HCT116 (cell line): ENCODE data around the gene DPP4. TPM values are rescaled to one million over a fixed set of nuclear protein-coding genes. Genes with fewer than 3 reads are reported as not detected.

Experiments
- ATAC-seq: fragments of 200-7000 bp; cut with Tn5 transposase; 2 replicates; pipeline ENCODE4 v1.9.1; 2020; ENCODE audit warnings: mild to moderate bottlenecking, moderate library complexity
- BruUV-seq: library from RNA; stranded (reverse); fragments of 400-500 nt; replicated peaks from 2 replicates; lab custom pipeline; 2021; lab: Mats Ljungman, UMichigan
- CTCF ChIA-PET: fragments of 300-600 bp; sonication (Branson Sonifier 250); formaldehyde crosslinking; loops from one replicate; lab custom pipeline; 2021; ENCODE audit warnings: antibody characterized with exemption; lab: Charles Lee
- POLR2A ChIA-PET: fragments of 300-600, 350-600 bp; sonication (Branson Sonifier 250); formaldehyde crosslinking; loops from one replicate; lab custom pipeline; 2021; ENCODE audit warnings: antibody characterized with exemption; lab: Charles Lee
- RAD21 ChIA-PET, 2 experiments: fragments of 300-600 bp; sonication (Branson Sonifier 250); formaldehyde crosslinking; loops; one replicate each; lab custom pipeline; 2023; ENCODE audit warnings: low total read pairs in 2 of 2; ENCODE audit not compliant: uncharacterized antibody in 2 of 2, unreplicated experiment in 2 of 2, low non-redundant PET in 1 of 2; lab: Charles Lee
- DNase-seq: peaks from one replicate; pipeline ENCODE4 v3.0.0-alpha.2; 2010; ENCODE audit warnings: low read depth, low spot score
- H2AFZ ChIP-seq: fragments of 200-600 bp; shearing (Covaris generic), sonication (generic); 2 replicates; pipeline ENCODE4 v1.6.1; 2017; ENCODE audit warnings: low read depth, mixed run types, mixed read lengths, antibody characterized with exemption, low read length; ENCODE audit not compliant: poor library complexity, severe bottlenecking
- H3K27ac ChIP-seq: 2 replicates; pipeline ENCODE4 v1.5.1; 2012; ENCODE audit warnings: low read depth, low read length
- H3K27me3 ChIP-seq: fragments of 200-600 bp; sonication (generic); 2 replicates; pipeline ENCODE4 v1.6.1; 2016; ENCODE audit warnings: mixed run types, low read length, mixed read lengths; ENCODE audit not compliant: insufficient read depth
- H3K36me3 ChIP-seq, 2 experiments: fragments of 200-500 bp in 1 of 2; fragments of 200-600 bp in 1 of 2; sonication (Bioruptor generic) in 1 of 2; sonication (generic) in 1 of 2; 2 replicates each; pipeline versions ENCODE4 v1.5.1 to v1.6.1; 2014 to 2016; ENCODE audit warnings: low read length in 2 of 2, inconsistent platforms in 1 of 2, mixed read lengths in 1 of 2, mixed run types in 1 of 2; ENCODE audit not compliant: insufficient read depth in 2 of 2, control insufficient read depth in 1 of 2
- H3K4me1 ChIP-seq, 2 experiments: fragments of 200-600 bp in 1 of 2; sonication (generic) in 1 of 2; 2 replicates each; pipeline versions ENCODE4 v1.5.1 to v1.6.1; 2012 to 2017; ENCODE audit warnings: low read length in 2 of 2, inconsistent platforms in 1 of 2, mild to moderate bottlenecking in 1 of 2, mixed read lengths in 1 of 2, mixed run types in 1 of 2, moderate library complexity in 1 of 2; ENCODE audit not compliant: insufficient read depth in 2 of 2, control insufficient read depth in 1 of 2
- H3K4me2 ChIP-seq: fragments of 200-600 bp; sonication (generic); 2 replicates; pipeline ENCODE4 v1.6.1; 2017; ENCODE audit warnings: mixed run types, low read length, mixed read lengths
- H3K4me3 ChIP-seq, 2 experiments: fragments of 200-600 bp in 1 of 2; sonication (generic) in 1 of 2; replicated peaks in 1 of 2; 2 replicates each; pipeline ENCODE4 v1.5.1; 2011 to 2016; ENCODE audit warnings: low read length in 2 of 2, control low read depth in 1 of 2, low read depth in 1 of 2, mild to moderate bottlenecking in 1 of 2, mixed read lengths in 1 of 2, mixed run types in 1 of 2
- H3K79me2 ChIP-seq: fragments of 200-600 bp; sonication (generic); 2 replicates; pipeline ENCODE4 v1.6.1; 2017; ENCODE audit warnings: mild to moderate bottlenecking, mixed run types, low read length, moderate library complexity, mixed read lengths; ENCODE audit not compliant: insufficient read depth
- H3K9ac ChIP-seq: fragments of 200-600 bp; sonication (generic); 2 replicates; pipeline ENCODE4 v1.6.1; 2016; ENCODE audit warnings: low read length, mixed read lengths
- H3K9me2 ChIP-seq: fragments of 200-600 bp; sonication (generic), shearing (Covaris generic); 2 replicates; pipeline ENCODE4 v1.6.1; 2017; ENCODE audit warnings: mixed run types, mild to moderate bottlenecking, moderate library complexity; ENCODE audit not compliant: insufficient read depth
- H3K9me3 ChIP-seq, 2 experiments: fragments of 200-500 bp in 1 of 2; fragments of 200-600 bp in 1 of 2; sonication (Bioruptor generic) in 1 of 2; sonication (generic) in 1 of 2; 2 replicates each; pipeline ENCODE4 v1.6.1; 2014 to 2017; ENCODE audit warnings: low read length in 2 of 2, mixed read lengths in 2 of 2, inconsistent platforms in 1 of 2, low read depth in 1 of 2, mild to moderate bottlenecking in 1 of 2, mixed run types in 1 of 2, moderate library complexity in 1 of 2; ENCODE audit not compliant: control insufficient read depth in 1 of 2, insufficient read depth in 1 of 2
- H4K20me1 ChIP-seq: fragments of 200-600 bp; sonication (generic), shearing (Covaris generic); 2 replicates; pipeline ENCODE4 v1.6.1; 2017; ENCODE audit warnings: mixed run types, mild to moderate bottlenecking, moderate library complexity; ENCODE audit not compliant: insufficient read depth
- ATF3 ChIP-seq: IDR thresholded peaks from 2 replicates; pipeline ENCODE4 v1.6.1; 2012
- CBX3 ChIP-seq: IDR thresholded peaks from 2 replicates; pipeline ENCODE4 v1.6.1; 2012; ENCODE audit warnings: low read depth
- CEBPB ChIP-seq: IDR thresholded peaks from 2 replicates; pipeline ENCODE4 v1.6.1; 2012; ENCODE audit warnings: low read depth
- CTCF ChIP-seq, 3 experiments: fragments of 200-600 bp in 1 of 3; sonication (generic) in 1 of 3; IDR thresholded peaks in 2 of 3; conservative IDR thresholded peaks in 1 of 3; 2 replicates each; pipeline ENCODE4 v1.5.1; 2012 to 2017; ENCODE audit warnings: low read depth in 2 of 3, low read length in 2 of 3, antibody characterized with exemption in 1 of 3, borderline replicate concordance in 1 of 3, control low read depth in 1 of 3, mild to moderate bottlenecking in 1 of 3, mixed read lengths in 1 of 3, mixed run types in 1 of 3, moderate library complexity in 1 of 3; ENCODE audit not compliant: insufficient read depth in 1 of 3
- EGR1 ChIP-seq: IDR thresholded peaks from 2 replicates; pipeline ENCODE4 v1.6.1; 2012; ENCODE audit warnings: low read depth
- EZH2 ChIP-seq: fragments of 200-600 bp; sonication (generic); IDR thresholded peaks from 2 replicates; pipeline ENCODE4 v1.6.1; 2017; ENCODE audit warnings: antibody characterized with exemption, mixed run types
- EZH2phosphoT487 ChIP-seq: fragments of 200-600 bp; IDR thresholded peaks from 2 replicates; pipeline ENCODE4 v1.6.1; 2018; ENCODE audit warnings: antibody characterized with exemption, borderline replicate concordance
- JUND ChIP-seq: IDR thresholded peaks from 2 replicates; pipeline ENCODE4 v1.6.1; 2012
- MAX ChIP-seq: IDR thresholded peaks from 2 replicates; pipeline ENCODE4 v1.6.1; 2012
- POLR2A ChIP-seq: IDR thresholded peaks from 2 replicates; pipeline ENCODE4 v1.7.0; 2011; ENCODE audit warnings: borderline replicate concordance; ENCODE audit not compliant: insufficient read depth, insufficient read length; ENCODE audit errors: extremely low read depth
- POLR2AphosphoS5 ChIP-seq: IDR thresholded peaks from 2 replicates; pipeline ENCODE4 v1.6.1; 2011; ENCODE audit warnings: mild to moderate bottlenecking, low read depth, low read length, moderate library complexity
- SP1 ChIP-seq: IDR thresholded peaks from 2 replicates; pipeline ENCODE4 v1.6.1; 2012; ENCODE audit warnings: low read depth
- SRF ChIP-seq: IDR thresholded peaks from 2 replicates; pipeline ENCODE4 v1.6.1; 2012; ENCODE audit warnings: low read depth
- YY1 ChIP-seq: IDR thresholded peaks from 2 replicates; pipeline ENCODE4 v1.6.1; 2011; ENCODE audit warnings: low read length, low read depth, moderate library complexity, mild to moderate bottlenecking; ENCODE audit not compliant: insufficient replicate concordance; ENCODE audit errors: extremely low read depth
- ZBTB33 ChIP-seq: IDR thresholded peaks from 2 replicates; pipeline ENCODE4 v1.6.1; 2011; ENCODE audit warnings: mild to moderate bottlenecking, low read length, moderate library complexity; ENCODE audit not compliant: insufficient replicate concordance; ENCODE audit errors: extremely low read depth
- intact Hi-C: fragments of 100-400 bp; cut with micrococcal nuclease; formaldehyde crosslinking; loops from 2 replicates; pipeline ENCODE4 v1.10.0; 2022
- total RNA-seq: library from RNA; stranded (reverse); gene quantifications from one replicate; pipeline ENCODE4 v1.2.1, GENCODE V29; 2021; ENCODE audit not compliant: unreplicated experiment

Gene DPP4
- total RNA-seq, 1 experiment from 2014 or later, result 3.6 TPM

- H3K9me2 ChIP-seq, result peaks cover 4% of the 10 kb centered on the region; the same call in 1 of the 2 replicates
- no peaks in the 10 kb centered on the region for H3K79me2 ChIP-seq
- no TSS peak for BruUV-seq
- H3K9ac ChIP-seq, result no peak overlapping the region
- DNase-seq (no peak), ATAC-seq (no peak)
- no peaks in the 10 kb centered on the region for H3K27me3 ChIP-seq
- ChIA-PET CTCF (interaction anchor here (1.4 kb wide), 1 partner anchor 28 kb away, joined by 3 read pairs; no protein-coding TSS in a partner anchor), POLR2A (no interaction called here), RAD21 (no interaction called here)
- H2AFZ ChIP-seq, result no peak overlapping the region
- H4K20me1 ChIP-seq, result no peaks in the 10 kb centered on the region
- H3K27ac ChIP-seq, result no peak overlapping the region
- TF ChIP-seq ATF3 (no peak), EGR1 (no peak)
- H3K9me3 ChIP-seq, result no peaks in the 10 kb centered on the region
- no peaks in the 10 kb centered on the region for H3K4me1 ChIP-seq
- intact Hi-C loops, result no loop called here
- no peaks in the 10 kb centered on the region for H3K36me3 ChIP-seq
- H3K4me3 ChIP-seq, result no peak overlapping the region
- H3K4me2 ChIP-seq, result no peak overlapping the region
These were observed 108.0 kb downstream of the DPP4 start for GRCh38 chr2:161965994-161966393.

- RAD21 ChIA-PET, result no interaction called here
- Histone ChIP-seq H4K20me1 (no peaks in the 10 kb centered on the region), H3K9ac (no peak overlapping the region), H3K4me1 (no peaks in the 10 kb centered on the region), H3K79me2 (no peaks in the 10 kb centered on the region), H3K27me3 (no peaks in the 10 kb centered on the region), H3K9me3 (no peaks in the 10 kb centered on the region), H3K9me2 (peaks cover 4% of the 10 kb centered on the region; the same call in 1 of the 2 replicates), H3K36me3 (no peaks in the 10 kb centered on the region), H3K4me3 (no peak overlapping the region), H3K4me2 (no peak overlapping the region), H2AFZ (peak overlapping the region; percentile 18), H3K27ac (no peak overlapping the region)
- ATAC-seq (no peak), DNase-seq (no peak)
- POLR2A ChIA-PET, result no interaction called here
- CTCF ChIA-PET, result interaction anchor here (1.4 kb wide), 1 partner anchor 334 kb away, joined by 4 read pairs; no protein-coding TSS in a partner anchor
- no TSS peak for BruUV-seq
- intact Hi-C loops, result no loop called here
- no peak for TF ChIP-seq JUND
- TF ChIP-seq SP1, result no peak
- TF ChIP-seq CBX3, result no peak
- TF ChIP-seq ZBTB33, result no peak
- no peak for TF ChIP-seq EZH2phosphoT487
- TF ChIP-seq ATF3, result no peak
- no peak for TF ChIP-seq CTCF (IDR thresholded peaks at IDR 0.05 in 2 of 3, conservative IDR thresholded peaks at IDR 0.05 in 1 of 3; ENCODE audit: borderline replicate concordance in 1 of 3, insufficient read depth in 1 of 3, low read depth in 2 of 3, low read length in 2 of 3)
- TF ChIP-seq POLR2AphosphoS5, result no peak
- TF ChIP-seq EZH2, result no peak
- TF ChIP-seq YY1, result no peak
- TF ChIP-seq MAX, result no peak
- no peak for TF ChIP-seq EGR1
- no peak for TF ChIP-seq SRF
- TF ChIP-seq POLR2A, result no peak
- no peak for TF ChIP-seq CEBPB
These were observed 109.9 kb downstream of the DPP4 start for GRCh38 chr2:161964160-161964559.
